Duodenal mucosa (tissue), 2 donors: ENCODE data around the gene HIC2.
"Not testable (repeated sequence)": the region's sequence is repeated elsewhere in the genome, so short reads cannot be mapped to it uniquely, and the experiment has no call there.

Experiments used
- H3K27ac ChIP-seq: one replicate; pipeline ENCODE4 v1.7.0; 2013; ENCODE audit warnings: low read depth, low read length
- H3K27me3 ChIP-seq, 2 donors: one replicate each; pipeline ENCODE4 v1.7.0; 2013; ENCODE audit warnings: low read length in 2 of 2, control low read depth in 1 of 2; ENCODE audit not compliant: insufficient read depth in 2 of 2, control insufficient read depth in 1 of 2
- H3K36me3 ChIP-seq, 2 donors: one replicate each; pipeline ENCODE4 v1.7.0; 2013; ENCODE audit warnings: low read length in 2 of 2, control low read depth in 1 of 2; ENCODE audit not compliant: insufficient read depth in 2 of 2, control insufficient read depth in 1 of 2
- H3K4me1 ChIP-seq, 2 donors: one replicate each; pipeline ENCODE4 v1.7.0; 2013; ENCODE audit warnings: low read length in 2 of 2, control low read depth in 1 of 2; ENCODE audit not compliant: insufficient read depth in 2 of 2, control insufficient read depth in 1 of 2
- H3K4me3 ChIP-seq, 2 donors: one replicate each; pipeline ENCODE4 v1.7.0; 2013; ENCODE audit warnings: low read length in 2 of 2, low read depth in 1 of 2
- H3K9ac ChIP-seq, 2 donors: one replicate each; pipeline ENCODE4 v1.7.0; 2013; ENCODE audit warnings: low read length in 2 of 2, low read depth in 1 of 2
- H3K9me3 ChIP-seq, 2 donors: one replicate each; pipeline ENCODE4 v1.7.0; 2013; ENCODE audit warnings: low read length in 2 of 2, control low read depth in 1 of 2; ENCODE audit not compliant: control insufficient read depth in 1 of 2

The HIC2 gene

GRCh38 chr22:21435998-21436810 is 19.0 kb downstream of the HIC2 start:
- not testable (repeated sequence) for H3K36me3 ChIP-seq, H3K9ac ChIP-seq, H3K9me3 ChIP-seq, H3K27me3 ChIP-seq, H3K4me3 ChIP-seq, H3K27ac ChIP-seq, H3K4me1 ChIP-seq

- H3K36me3 ChIP-seq, H3K27me3 ChIP-seq, H3K4me3 ChIP-seq, H3K9ac ChIP-seq, H3K27ac ChIP-seq, H3K4me1 ChIP-seq, H3K9me3 ChIP-seq: not testable (repeated sequence)
These were observed 20.8 kb downstream of the HIC2 start for GRCh38 chr22:21438013-21438412.

- not testable (repeated sequence) for H3K27ac ChIP-seq, H3K9me3 ChIP-seq
These were observed 23.0 kb downstream of the HIC2 start for GRCh38 chr22:21440018-21440636.

GRCh38 chr22:21440676-21441075 is 23.5 kb downstream of the HIC2 start:
- not testable (repeated sequence) for H3K27me3 ChIP-seq, H3K9ac ChIP-seq, H3K4me3 ChIP-seq, H3K4me1 ChIP-seq, H3K36me3 ChIP-seq, H3K27ac ChIP-seq, H3K9me3 ChIP-seq

More at GRCh38 chr22:21440018-21440636, 23.0 kb downstream of the HIC2 start:
- not testable (repeated sequence) for H3K4me1 ChIP-seq, H3K9ac ChIP-seq, H3K4me3 ChIP-seq, H3K36me3 ChIP-seq, H3K27me3 ChIP-seq

GRCh38 chr22:21441170-21441569 is 24.0 kb downstream of the HIC2 start:
- H3K4me3 ChIP-seq, H3K4me1 ChIP-seq, H3K9me3 ChIP-seq, H3K27me3 ChIP-seq, H3K9ac ChIP-seq, H3K27ac ChIP-seq: not testable (repeated sequence)
- peaks cover 0 to 12% of the 10 kb centered on the region in 2 donors for H3K36me3 ChIP-seq

- H3K36me3 ChIP-seq: peaks cover 0 to 20% of the 10 kb centered on the region in 2 donors
- H3K9me3 ChIP-seq, H3K4me3 ChIP-seq, H3K4me1 ChIP-seq, H3K27ac ChIP-seq, H3K9ac ChIP-seq, H3K27me3 ChIP-seq: not testable (repeated sequence)
These were observed 25.0 kb downstream of the HIC2 start for GRCh38 chr22:21442123-21442522.

GRCh38 chr22:21442646-21443045 is 25.5 kb downstream of the HIC2 start:
- peaks cover 0 to 20% of the 10 kb centered on the region in 2 donors for H3K36me3 ChIP-seq
- not testable (repeated sequence) for H3K27me3 ChIP-seq, H3K4me3 ChIP-seq, H3K9ac ChIP-seq, H3K27ac ChIP-seq, H3K9me3 ChIP-seq, H3K4me1 ChIP-seq

- H3K9ac ChIP-seq: no peak overlapping the region
- H3K27me3 ChIP-seq: no peaks in the 10 kb centered on the region
- no peak overlapping the region for H3K27ac ChIP-seq
- H3K4me3 ChIP-seq: no peak overlapping the region
- H3K36me3 ChIP-seq: peaks cover 0 to 20% of the 10 kb centered on the region in 2 donors
- H3K9me3 ChIP-seq: no peaks in the 10 kb centered on the region
- H3K4me1 ChIP-seq: no peaks in the 10 kb centered on the region
These were observed 26.0 kb downstream of the HIC2 start for GRCh38 chr22:21443057-21443734.

GRCh38 chr22:21443735-21444421 is 26.7 kb downstream of the HIC2 start:
- H3K9me3 ChIP-seq: no peaks in the 10 kb centered on the region
- H3K36me3 ChIP-seq: peaks cover 0 to 20% of the 10 kb centered on the region in 2 donors
- H3K4me1 ChIP-seq: no peaks in the 10 kb centered on the region
- no peaks in the 10 kb centered on the region for H3K27me3 ChIP-seq
- H3K27ac ChIP-seq: no peak overlapping the region
- no peak overlapping the region for H3K9ac ChIP-seq
- no peak overlapping the region for H3K4me3 ChIP-seq
